Measurements from ENCODE around the gene CNPY1.

CNPY1 gene

DNA sequence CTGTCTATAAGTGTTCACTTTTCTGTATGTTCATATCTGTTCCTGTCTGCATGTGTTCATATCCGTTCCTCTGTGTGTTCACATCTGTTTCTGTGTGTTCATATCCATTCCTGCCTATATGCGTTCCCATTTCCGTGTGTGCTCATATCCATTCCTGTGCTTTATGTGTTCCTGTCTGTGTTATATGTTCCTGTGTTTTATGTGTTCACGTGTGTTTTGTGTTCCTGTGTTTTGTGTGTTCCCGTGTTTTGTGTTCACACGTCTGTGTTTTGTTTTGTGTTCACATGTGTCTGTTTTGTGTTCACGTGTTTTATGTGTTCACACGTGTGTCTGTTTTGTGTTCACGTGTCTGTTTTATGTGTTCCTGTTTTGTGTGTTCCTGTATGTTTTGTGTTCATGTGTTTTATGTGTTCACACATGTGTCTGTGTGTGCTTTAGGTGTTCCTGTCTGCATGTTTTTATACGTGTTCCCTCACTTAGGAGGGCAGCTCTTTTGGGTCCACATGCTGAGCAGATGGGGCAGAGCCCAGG is 42.2 kb upstream of the CNPY1 start:
- Histone ChIP-seq H3K79me1 (replicated peaks; ENCODE audit: low read length, poor library complexity, severe bottlenecking) (no peaks in the 10 kb centered on the region), H2BK15ac (ENCODE audit: low read depth, poor library complexity, severe bottlenecking) (no peak overlapping the region), H4K91ac (ENCODE audit: low read length) (no peak overlapping the region), H3K14ac (ENCODE audit: low read length in 2 of 2) (no peak overlapping the region), H2BK120ac (ENCODE audit: low read depth, low read length) (no peak overlapping the region), H3K4me1 (ENCODE audit: control insufficient read depth, insufficient read depth, low read depth, low read length) (peaks cover 6% of the 10 kb centered on the region), H3K27ac (ENCODE audit: low read length, poor library complexity, severe bottlenecking) (no peak overlapping the region), H3K18ac (ENCODE audit: low read depth in 1 of 2, low read length in 2 of 2) (no peak overlapping the region), H2AFZ (ENCODE audit: low read depth, low read length) (no peak overlapping the region), H3K9ac (ENCODE audit: low read length) (no peak overlapping the region), H3K36me3 (ENCODE audit: control insufficient read depth in 1 of 2, insufficient read depth in 2 of 2, low read depth in 1 of 2, low read length in 2 of 2) (no peaks in the 10 kb centered on the region), H2BK5ac (ENCODE audit: low read depth, low read length, poor library complexity, severe bottlenecking) (no peak overlapping the region), H3K27me3 (ENCODE audit: control insufficient read depth in 1 of 2, insufficient read depth in 1 of 2, low read length in 2 of 2) (peaks cover 28 to 56% of the 10 kb centered on the region in 2 experiments), H2BK12ac (ENCODE audit: low read length in 2 of 2) (no peak overlapping the region), H3K23ac (ENCODE audit: low read length in 2 of 2) (no peak overlapping the region), H3K4ac (ENCODE audit: low read depth in 1 of 2, low read length in 2 of 2) (no peak overlapping the region), H3K4me2 (ENCODE audit: low read length, poor library complexity, severe bottlenecking) (no peak overlapping the region), H4K8ac (ENCODE audit: low read length) (no peak overlapping the region), H3K9me3 (ENCODE audit: control insufficient read depth, low read length) (no peaks in the 10 kb centered on the region), H3K4me3 (ENCODE audit: insufficient read depth in 1 of 2, low read depth in 1 of 2, low read length in 2 of 2) (no peak overlapping the region), H2AK5ac (ENCODE audit: low read length, severe bottlenecking) (no peak overlapping the region)
- WGBS: 90% methylated on average over 10 of the region's 10 CpGs
- no peak for DNase-seq

DNA sequence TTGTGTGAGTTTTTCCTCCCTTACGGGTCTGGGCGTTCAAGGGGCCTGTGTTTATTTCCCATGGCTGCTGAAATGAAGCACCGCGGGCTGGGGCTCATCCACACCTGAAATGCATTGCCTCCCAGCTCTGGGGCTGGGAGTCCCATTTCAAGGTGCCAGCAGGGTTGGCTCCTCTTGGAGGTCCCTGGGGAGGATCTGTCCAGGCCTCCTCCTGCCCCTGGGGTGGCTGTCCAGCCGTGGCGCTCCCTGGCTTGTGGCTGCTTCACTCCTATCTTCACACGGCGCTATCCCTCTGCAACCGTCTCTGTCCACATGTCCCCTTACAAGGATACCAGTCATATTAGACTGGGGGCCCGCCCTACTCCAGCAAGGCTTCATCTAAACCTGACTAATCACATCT is 41.1 kb upstream of the CNPY1 start:
- Histone ChIP-seq H3K18ac (ENCODE audit: low read depth in 1 of 2, low read length in 2 of 2) (no peak overlapping the region), H2BK5ac (ENCODE audit: low read depth, low read length, poor library complexity, severe bottlenecking) (no peak overlapping the region), H4K8ac (ENCODE audit: low read length) (no peak overlapping the region), H3K36me3 (ENCODE audit: control insufficient read depth in 1 of 2, insufficient read depth in 2 of 2, low read depth in 1 of 2, low read length in 2 of 2) (no peaks in the 10 kb centered on the region), H3K4me3 (ENCODE audit: insufficient read depth in 1 of 2, low read depth in 1 of 2, low read length in 2 of 2) (no peak overlapping the region), H3K79me1 (replicated peaks; ENCODE audit: low read length, poor library complexity, severe bottlenecking) (no peaks in the 10 kb centered on the region), H2AK5ac (ENCODE audit: low read length, severe bottlenecking) (no peak overlapping the region), H2BK12ac (ENCODE audit: low read length in 2 of 2) (no peak overlapping the region), H2BK120ac (ENCODE audit: low read depth, low read length) (no peak overlapping the region), H3K27ac (ENCODE audit: low read length, poor library complexity, severe bottlenecking) (no peak overlapping the region), H3K14ac (ENCODE audit: low read length in 2 of 2) (no peak overlapping the region), H3K23ac (ENCODE audit: low read length in 2 of 2) (no peak overlapping the region), H2AFZ (ENCODE audit: low read depth, low read length) (no peak overlapping the region), H3K9me3 (ENCODE audit: control insufficient read depth, low read length) (no peaks in the 10 kb centered on the region), H4K91ac (ENCODE audit: low read length) (no peak overlapping the region), H2BK15ac (ENCODE audit: low read depth, poor library complexity, severe bottlenecking) (no peak overlapping the region), H3K4me2 (ENCODE audit: low read length, poor library complexity, severe bottlenecking) (no peak overlapping the region), H3K9ac (ENCODE audit: low read length) (no peak overlapping the region), H3K27me3 (ENCODE audit: control insufficient read depth in 1 of 2, insufficient read depth in 1 of 2, low read length in 2 of 2) (peaks cover 34 to 56% of the 10 kb centered on the region in 2 experiments), H3K4me1 (ENCODE audit: control insufficient read depth, insufficient read depth, low read depth, low read length) (peaks cover 6% of the 10 kb centered on the region), H3K4ac (ENCODE audit: low read depth in 1 of 2, low read length in 2 of 2) (no peak overlapping the region)
- no peak for DNase-seq
- WGBS: 87% methylated on average over 10 of the region's 10 CpGs

DNA sequence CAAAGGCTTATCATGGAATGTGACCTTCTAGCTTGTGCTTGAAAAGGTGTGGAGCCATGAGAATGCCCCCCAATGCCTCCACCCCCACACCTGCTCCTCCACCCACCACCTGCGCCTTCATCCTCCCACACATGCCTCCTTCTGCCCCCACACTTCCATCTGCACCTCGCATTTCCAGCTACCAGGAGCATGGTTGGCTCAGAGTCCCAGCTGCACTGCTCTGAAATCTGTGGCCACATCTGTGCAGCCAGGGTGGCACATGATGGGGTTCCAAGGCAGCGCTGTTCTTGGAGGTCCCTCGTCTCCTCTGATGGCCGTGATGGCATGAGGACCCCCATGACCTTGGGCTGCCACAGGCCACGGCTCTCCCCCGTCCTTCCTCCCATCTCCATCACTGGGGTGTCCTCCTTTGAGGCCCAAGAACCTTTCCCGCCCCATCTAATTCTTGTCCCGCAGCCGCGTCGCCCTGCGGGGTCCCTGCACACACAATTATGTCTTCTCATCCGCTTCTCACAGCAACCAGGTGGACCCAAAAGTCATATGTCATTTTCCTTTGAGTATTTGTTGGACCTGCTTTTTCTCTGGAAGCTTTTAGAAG is 40.6 kb upstream of the CNPY1 start:
- H2BK12ac ChIP-seq (ENCODE audit: low read length in 2 of 2): no peak overlapping the region

DNA sequence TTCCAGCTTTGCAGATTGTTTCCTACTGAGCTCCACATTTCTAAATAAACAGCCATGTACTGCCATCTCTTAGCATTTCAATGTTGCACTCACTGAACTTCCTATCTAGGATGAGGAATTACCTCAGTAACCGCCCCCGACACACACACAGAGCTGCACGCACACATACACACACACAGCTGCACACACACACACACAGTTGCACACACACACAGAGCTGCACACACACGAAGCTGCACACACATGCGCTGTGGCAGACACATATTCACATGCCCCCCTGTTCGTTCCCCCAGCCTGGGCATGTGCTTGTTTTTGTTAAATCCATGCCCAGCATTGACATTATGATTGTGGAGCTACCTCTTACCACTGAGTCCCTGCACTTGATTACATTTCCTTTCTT is 39.6 kb upstream of the CNPY1 start:
- Histone ChIP-seq H4K8ac (ENCODE audit: low read length) (no peak overlapping the region), H3K36me3 (ENCODE audit: control insufficient read depth in 1 of 2, insufficient read depth in 2 of 2, low read depth in 1 of 2, low read length in 2 of 2) (no peaks in the 10 kb centered on the region), H2BK12ac (ENCODE audit: low read length in 2 of 2) (no peak overlapping the region), H3K4me1 (ENCODE audit: control insufficient read depth, insufficient read depth, low read depth, low read length) (peaks cover 6% of the 10 kb centered on the region), H3K27me3 (ENCODE audit: control insufficient read depth in 1 of 2, insufficient read depth in 1 of 2, low read length in 2 of 2) (peaks cover 45 to 48% of the 10 kb centered on the region in 2 experiments), H2BK15ac (ENCODE audit: low read depth, poor library complexity, severe bottlenecking) (no peak overlapping the region), H2BK120ac (ENCODE audit: low read depth, low read length) (no peak overlapping the region), H2AFZ (ENCODE audit: low read depth, low read length) (no peak overlapping the region), H3K14ac (ENCODE audit: low read length in 2 of 2) (no peak overlapping the region), H3K4me3 (ENCODE audit: insufficient read depth in 1 of 2, low read depth in 1 of 2, low read length in 2 of 2) (no peak overlapping the region), H3K4me2 (ENCODE audit: low read length, poor library complexity, severe bottlenecking) (no peak overlapping the region), H3K9ac (ENCODE audit: low read length) (no peak overlapping the region), H2AK5ac (ENCODE audit: low read length, severe bottlenecking) (no peak overlapping the region), H3K79me1 (replicated peaks; ENCODE audit: low read length, poor library complexity, severe bottlenecking) (no peaks in the 10 kb centered on the region), H2BK5ac (ENCODE audit: low read depth, low read length, poor library complexity, severe bottlenecking) (no peak overlapping the region), H3K9me3 (ENCODE audit: control insufficient read depth, low read length) (no peaks in the 10 kb centered on the region), H3K23ac (ENCODE audit: low read length in 2 of 2) (no peak overlapping the region), H3K27ac (ENCODE audit: low read length, poor library complexity, severe bottlenecking) (no peak overlapping the region), H4K91ac (ENCODE audit: low read length) (no peak overlapping the region), H3K4ac (ENCODE audit: low read depth in 1 of 2, low read length in 2 of 2) (no peak overlapping the region), H3K18ac (ENCODE audit: low read depth in 1 of 2, low read length in 2 of 2) (no peak overlapping the region)
- no peak for DNase-seq
- 82% methylated on average over 6 of the region's 6 CpGs for WGBS

More for the DNA sequence above, 40.6 kb upstream of the CNPY1 start:
- H3K4me1 ChIP-seq (ENCODE audit: control insufficient read depth, insufficient read depth, low read depth, low read length): peaks cover 6% of the 10 kb centered on the region
- no peaks in the 10 kb centered on the region for H3K9me3 ChIP-seq (ENCODE audit: control insufficient read depth, low read length)
- DNase-seq: no peak
- no peak overlapping the region for H3K9ac ChIP-seq (ENCODE audit: low read length)
- no peak overlapping the region for H3K4me3 ChIP-seq (ENCODE audit: insufficient read depth in 1 of 2, low read depth in 1 of 2, low read length in 2 of 2)
- H2BK15ac ChIP-seq (ENCODE audit: low read depth, poor library complexity, severe bottlenecking): no peak overlapping the region
- H3K36me3 ChIP-seq (ENCODE audit: control insufficient read depth in 1 of 2, insufficient read depth in 2 of 2, low read depth in 1 of 2, low read length in 2 of 2): no peaks in the 10 kb centered on the region
- H3K4me2 ChIP-seq (ENCODE audit: low read length, poor library complexity, severe bottlenecking): no peak overlapping the region
- H3K23ac ChIP-seq (ENCODE audit: low read length in 2 of 2): no peak overlapping the region
- H3K27ac ChIP-seq (ENCODE audit: low read length, poor library complexity, severe bottlenecking): no peak overlapping the region
- WGBS: 88% methylated on average over 14 of the region's 14 CpGs
- H3K18ac ChIP-seq (ENCODE audit: low read depth in 1 of 2, low read length in 2 of 2): no peak overlapping the region
- H3K14ac ChIP-seq (ENCODE audit: low read length in 2 of 2): no peak overlapping the region
- no peaks in the 10 kb centered on the region for H3K79me1 ChIP-seq (replicated peaks; ENCODE audit: low read length, poor library complexity, severe bottlenecking)
- peaks cover 39 to 51% of the 10 kb centered on the region in 2 experiments for H3K27me3 ChIP-seq (ENCODE audit: control insufficient read depth in 1 of 2, insufficient read depth in 1 of 2, low read length in 2 of 2)
- no peak overlapping the region for H2BK120ac ChIP-seq (ENCODE audit: low read depth, low read length)
- no peak overlapping the region for H2AK5ac ChIP-seq (ENCODE audit: low read length, severe bottlenecking)
- H2BK5ac ChIP-seq (ENCODE audit: low read depth, low read length, poor library complexity, severe bottlenecking): no peak overlapping the region
- H2AFZ ChIP-seq (ENCODE audit: low read depth, low read length): no peak overlapping the region
- H4K91ac ChIP-seq (ENCODE audit: low read length): no peak overlapping the region
- H3K4ac ChIP-seq (ENCODE audit: low read depth in 1 of 2, low read length in 2 of 2): no peak overlapping the region
- no peak overlapping the region for H4K8ac ChIP-seq (ENCODE audit: low read length)

All from mesenchymal stem cell (in vitro differentiated cells and primary cell).